ENCODE results near the gene SIGLEC8.

DNA sequence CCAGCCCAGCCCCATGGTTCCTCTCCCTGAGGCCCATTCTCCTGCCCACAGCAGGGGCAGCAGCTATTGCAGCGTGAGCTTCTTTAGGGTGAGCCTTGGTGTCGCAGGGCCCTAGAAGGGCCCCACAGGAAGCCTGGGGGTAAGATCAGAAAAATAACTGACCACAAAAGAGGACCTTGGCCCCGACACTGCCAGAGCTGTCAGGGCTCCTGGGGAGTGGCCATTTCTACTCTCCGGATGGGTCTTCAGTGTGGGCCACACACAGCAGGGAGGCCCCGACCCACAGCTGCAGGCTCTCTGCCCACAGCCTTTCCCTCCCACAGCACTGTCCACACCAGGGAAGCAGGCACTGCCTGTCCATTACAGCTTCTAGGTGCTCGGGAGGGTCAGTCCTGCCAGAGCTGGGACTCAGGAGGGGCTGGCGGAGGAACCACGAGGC, 3.5 kb upstream of the SIGLEC8 start:
- TF ChIP-seq, protein P1, sequence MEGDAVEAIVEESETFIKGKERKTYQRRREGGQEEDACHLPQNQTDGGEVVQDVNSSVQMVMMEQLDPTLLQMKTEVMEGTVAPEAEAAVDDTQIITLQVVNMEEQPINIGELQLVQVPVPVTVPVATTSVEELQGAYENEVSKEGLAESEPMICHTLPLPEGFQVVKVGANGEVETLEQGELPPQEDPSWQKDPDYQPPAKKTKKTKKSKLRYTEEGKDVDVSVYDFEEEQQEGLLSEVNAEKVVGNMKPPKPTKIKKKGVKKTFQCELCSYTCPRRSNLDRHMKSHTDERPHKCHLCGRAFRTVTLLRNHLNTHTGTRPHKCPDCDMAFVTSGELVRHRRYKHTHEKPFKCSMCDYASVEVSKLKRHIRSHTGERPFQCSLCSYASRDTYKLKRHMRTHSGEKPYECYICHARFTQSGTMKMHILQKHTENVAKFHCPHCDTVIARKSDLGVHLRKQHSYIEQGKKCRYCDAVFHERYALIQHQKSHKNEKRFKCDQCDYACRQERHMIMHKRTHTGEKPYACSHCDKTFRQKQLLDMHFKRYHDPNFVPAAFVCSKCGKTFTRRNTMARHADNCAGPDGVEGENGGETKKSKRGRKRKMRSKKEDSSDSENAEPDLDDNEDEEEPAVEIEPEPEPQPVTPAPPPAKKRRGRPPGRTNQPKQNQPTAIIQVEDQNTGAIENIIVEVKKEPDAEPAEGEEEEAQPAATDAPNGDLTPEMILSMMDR (IDR thresholded peaks at IDR 0.05 in 2 of 3, conservative IDR thresholded peaks at IDR 0.05 in 1 of 3; ENCODE audit: insufficient read depth in 2 of 3, low read depth in 1 of 3, low read length in 3 of 3), result no peak
- TF ChIP-seq POLR2A (conservative IDR thresholded peaks at IDR 0.05), result no peak
- TF ChIP-seq, protein P2, sequence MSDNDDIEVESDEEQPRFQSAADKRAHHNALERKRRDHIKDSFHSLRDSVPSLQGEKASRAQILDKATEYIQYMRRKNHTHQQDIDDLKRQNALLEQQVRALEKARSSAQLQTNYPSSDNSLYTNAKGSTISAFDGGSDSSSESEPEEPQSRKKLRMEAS (CRISPR knock-in tag; IDR thresholded peaks at IDR 0.05), result no peak; the same call in 1 of the 2 replicates
- TF ChIP-seq ZNF778 (CRISPR knock-in tag; IDR thresholded peaks at IDR 0.05), result no peak
- TF ChIP-seq, protein P3, sequence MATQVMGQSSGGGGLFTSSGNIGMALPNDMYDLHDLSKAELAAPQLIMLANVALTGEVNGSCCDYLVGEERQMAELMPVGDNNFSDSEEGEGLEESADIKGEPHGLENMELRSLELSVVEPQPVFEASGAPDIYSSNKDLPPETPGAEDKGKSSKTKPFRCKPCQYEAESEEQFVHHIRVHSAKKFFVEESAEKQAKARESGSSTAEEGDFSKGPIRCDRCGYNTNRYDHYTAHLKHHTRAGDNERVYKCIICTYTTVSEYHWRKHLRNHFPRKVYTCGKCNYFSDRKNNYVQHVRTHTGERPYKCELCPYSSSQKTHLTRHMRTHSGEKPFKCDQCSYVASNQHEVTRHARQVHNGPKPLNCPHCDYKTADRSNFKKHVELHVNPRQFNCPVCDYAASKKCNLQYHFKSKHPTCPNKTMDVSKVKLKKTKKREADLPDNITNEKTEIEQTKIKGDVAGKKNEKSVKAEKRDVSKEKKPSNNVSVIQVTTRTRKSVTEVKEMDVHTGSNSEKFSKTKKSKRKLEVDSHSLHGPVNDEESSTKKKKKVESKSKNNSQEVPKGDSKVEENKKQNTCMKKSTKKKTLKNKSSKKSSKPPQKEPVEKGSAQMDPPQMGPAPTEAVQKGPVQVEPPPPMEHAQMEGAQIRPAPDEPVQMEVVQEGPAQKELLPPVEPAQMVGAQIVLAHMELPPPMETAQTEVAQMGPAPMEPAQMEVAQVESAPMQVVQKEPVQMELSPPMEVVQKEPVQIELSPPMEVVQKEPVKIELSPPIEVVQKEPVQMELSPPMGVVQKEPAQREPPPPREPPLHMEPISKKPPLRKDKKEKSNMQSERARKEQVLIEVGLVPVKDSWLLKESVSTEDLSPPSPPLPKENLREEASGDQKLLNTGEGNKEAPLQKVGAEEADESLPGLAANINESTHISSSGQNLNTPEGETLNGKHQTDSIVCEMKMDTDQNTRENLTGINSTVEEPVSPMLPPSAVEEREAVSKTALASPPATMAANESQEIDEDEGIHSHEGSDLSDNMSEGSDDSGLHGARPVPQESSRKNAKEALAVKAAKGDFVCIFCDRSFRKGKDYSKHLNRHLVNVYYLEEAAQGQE (IDR thresholded peaks at IDR 0.05; ENCODE audit: borderline replicate concordance), result no peak
- TF ChIP-seq, protein P3 (CRISPR knock-in tag; IDR thresholded peaks at IDR 0.05; ENCODE audit: low read depth), result no peak
- TF ChIP-seq, protein P4, sequence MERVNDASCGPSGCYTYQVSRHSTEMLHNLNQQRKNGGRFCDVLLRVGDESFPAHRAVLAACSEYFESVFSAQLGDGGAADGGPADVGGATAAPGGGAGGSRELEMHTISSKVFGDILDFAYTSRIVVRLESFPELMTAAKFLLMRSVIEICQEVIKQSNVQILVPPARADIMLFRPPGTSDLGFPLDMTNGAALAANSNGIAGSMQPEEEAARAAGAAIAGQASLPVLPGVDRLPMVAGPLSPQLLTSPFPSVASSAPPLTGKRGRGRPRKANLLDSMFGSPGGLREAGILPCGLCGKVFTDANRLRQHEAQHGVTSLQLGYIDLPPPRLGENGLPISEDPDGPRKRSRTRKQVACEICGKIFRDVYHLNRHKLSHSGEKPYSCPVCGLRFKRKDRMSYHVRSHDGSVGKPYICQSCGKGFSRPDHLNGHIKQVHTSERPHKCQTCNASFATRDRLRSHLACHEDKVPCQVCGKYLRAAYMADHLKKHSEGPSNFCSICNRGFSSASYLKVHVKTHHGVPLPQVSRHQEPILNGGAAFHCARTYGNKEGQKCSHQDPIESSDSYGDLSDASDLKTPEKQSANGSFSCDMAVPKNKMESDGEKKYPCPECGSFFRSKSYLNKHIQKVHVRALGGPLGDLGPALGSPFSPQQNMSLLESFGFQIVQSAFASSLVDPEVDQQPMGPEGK (CRISPR knock-in tag; IDR thresholded peaks at IDR 0.05; ENCODE audit: borderline replicate concordance), result no peak
- TF ChIP-seq BHLHE40 (IDR thresholded peaks at IDR 0.05; ENCODE audit: low read length), result no peak
- no peak for TF ChIP-seq MYC (IDR thresholded peaks at IDR 0.05; ENCODE audit: low read depth, low read length)
- no peak for TF ChIP-seq MYC (CRISPR knock-in tag; IDR thresholded peaks at IDR 0.05; ENCODE audit: borderline replicate concordance, low read depth)
- TF ChIP-seq ZFX (CRISPR knock-in tag; IDR thresholded peaks at IDR 0.05), result 0 out of 2 replicates have a peak, but pooled peaks have one; percentile 16

Measured in K562 (cell line).